Erythroblast (primary cell): ENCODE data around the gene IL32.

Experiments
- GATA1 ChIP-seq: IDR thresholded peaks from 2 replicates; pipeline ENCODE4 v1.6.1; 2011; ENCODE audit warnings: low read depth, mild to moderate bottlenecking, control low read depth, low read length, moderate library complexity
- POLR2A ChIP-seq: IDR thresholded peaks from 2 replicates; pipeline ENCODE4 v1.6.1; 2011; ENCODE audit warnings: mild to moderate bottlenecking, low read length

DNA sequence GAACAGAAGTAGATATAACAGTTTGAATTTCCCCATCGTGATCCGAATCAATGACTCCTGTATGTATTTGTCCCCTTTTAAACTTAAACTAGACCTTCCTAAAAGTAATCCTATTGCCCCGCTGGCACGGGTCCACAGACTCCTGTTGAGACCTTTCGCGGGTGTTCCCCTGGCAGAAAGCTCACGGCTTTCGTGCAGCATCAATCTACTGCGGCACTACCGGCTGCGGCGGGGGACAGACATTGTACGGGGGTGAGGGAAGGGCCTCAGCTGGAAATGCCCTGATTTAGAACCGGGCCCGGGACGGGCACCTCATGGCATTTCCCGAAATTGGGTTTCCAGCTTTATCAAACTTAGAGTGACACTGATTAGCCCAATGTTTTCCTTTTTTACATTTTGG lies 14.6 kb downstream of the IL32 start:
- TF ChIP-seq POLR2A (no peak), GATA1 (no peak)
